ENCODE results near the gene MEI1.
"Not testable (repeated sequence)": the region's sequence is repeated elsewhere in the genome, so short reads cannot be mapped to it uniquely, and the experiment has no call there.

- not testable (repeated sequence) for TF ChIP-seq CTCF, EP300 (IDR thresholded peaks at IDR 0.05)
Measured at GRCh38 chr22:41733241-41733640, 33.9 kb downstream of the MEI1 start.
